Peyer's patch (tissue), 4 donors: Measurements from ENCODE around the gene CLCN7. TPM values are rescaled to one million over a fixed set of nuclear protein-coding genes. Genes with fewer than 3 reads are reported as not detected.

Experiments
- DNase-seq, 3 donors: peaks; one replicate each; pipeline ENCODE4 v3.0.0-alpha.2; 2017 to 2019
- H3K27ac ChIP-seq, 4 donors: fragments of 200-600 bp; sonication (generic); one replicate each; pipeline ENCODE4 v1.5.1; 2016 to 2019
- H3K27me3 ChIP-seq, 2 donors: fragments of 200-600 bp; sonication (generic); one replicate each; pipeline ENCODE4 v1.5.1; 2019
- H3K36me3 ChIP-seq, 3 donors: fragments of 200-600 bp; sonication (generic); one replicate each; pipeline ENCODE4 v1.5.1; 2016 to 2019
- H3K4me1 ChIP-seq, 4 donors: fragments of 200-600 bp; sonication (generic); one replicate each; pipeline ENCODE4 v1.5.1; 2016 to 2019
- H3K4me3 ChIP-seq, 4 donors: fragments of 200-600 bp; sonication (generic); 1 replicate in 3 of 4; 2 replicates in 1 of 4; pipeline ENCODE4 v1.5.1; 2016 to 2019; ENCODE audit warnings: mild to moderate bottlenecking in 1 of 4
- H3K9me3 ChIP-seq, 4 donors: fragments of 200-600 bp; sonication (generic); one replicate each; pipeline ENCODE4 v1.5.1; 2016 to 2019; ENCODE audit warnings: mild to moderate bottlenecking in 1 of 4
- CTCF ChIP-seq, 6 experiments: fragments of 450-650 bp in 4 of 6; fragments of 200-600 bp in 2 of 6; sonication (generic) in 1 of 6; IDR thresholded peaks; one replicate each; pipeline ENCODE4 v1.5.1; 2017 to 2019; ENCODE audit warnings: antibody characterized with exemption in 6 of 6, mild to moderate bottlenecking in 3 of 6, moderate library complexity in 1 of 6
- POLR2A ChIP-seq, 2 donors: fragments of 450-650 bp; IDR thresholded peaks; one replicate each; pipeline ENCODE4 v1.5.1; 2017; ENCODE audit warnings: antibody characterized with exemption in 2 of 2, mild to moderate bottlenecking in 2 of 2, moderate library complexity in 2 of 2
- total RNA-seq, 4 donors: library from RNA; depleted of rRNA; stranded (reverse); fragments of >200 nt; gene quantifications; one replicate each; pipeline ENCODE4 v1.1.0, GENCODE V29; 2016

Gene CLCN7
- total RNA-seq, 4 donors from 2014 or later: 95.1 to 194 (median 105) TPM

GRCh38 chr16:1495889-1496262 lies 21.0 kb upstream of the CLCN7 start:
- Histone ChIP-seq H3K9me3 (no peaks in the 10 kb centered on the region), H3K27ac (no peak overlapping the region), H3K27me3 (no peaks in the 10 kb centered on the region), H3K4me1 (peaks cover 5 to 24% (median 11%) of the 10 kb centered on the region in 4 donors), H3K36me3 (peaks cover 0 to 55% (median 0%) of the 10 kb centered on the region in 3 donors), H3K4me3 (no peak overlapping the region)
- TF ChIP-seq CTCF (IDR thresholded peaks at IDR 0.05) (no peak), POLR2A (IDR thresholded peaks at IDR 0.05) (no peak)
- DNase-seq: no peak

GRCh38 chr16:1495211-1495888 lies 20.5 kb upstream of the CLCN7 start:
- peaks cover 5 to 24% (median 11%) of the 10 kb centered on the region in 4 donors for H3K4me1 ChIP-seq
- H3K9me3 ChIP-seq: no peaks in the 10 kb centered on the region
- H3K36me3 ChIP-seq: peaks cover 0 to 49% (median 0%) of the 10 kb centered on the region in 3 donors
- no peak overlapping the region for H3K4me3 ChIP-seq
- peak in 1 of 3 donors; percentile 44 for DNase-seq
- H3K27ac ChIP-seq: no peak overlapping the region
- no peaks in the 10 kb centered on the region for H3K27me3 ChIP-seq
- no peak for TF ChIP-seq CTCF (IDR thresholded peaks at IDR 0.05)
- TF ChIP-seq POLR2A (IDR thresholded peaks at IDR 0.05): no peak

GRCh38 chr16:1494711-1495110 lies 19.9 kb upstream of the CLCN7 start:
- Histone ChIP-seq H3K27me3 (no peaks in the 10 kb centered on the region), H3K4me1 (peaks cover 5 to 24% (median 11%) of the 10 kb centered on the region in 4 donors), H3K27ac (no peak overlapping the region), H3K9me3 (no peaks in the 10 kb centered on the region), H3K36me3 (peaks cover 0 to 43% (median 0%) of the 10 kb centered on the region in 3 donors), H3K4me3 (peak overlapping the region in 1 of 4 donors; percentile 89)
- DNase-seq: no peak
- TF ChIP-seq CTCF (IDR thresholded peaks at IDR 0.05) (no peak), POLR2A (IDR thresholded peaks at IDR 0.05) (no peak)

GRCh38 chr16:1494129-1494640 lies 19.4 kb upstream of the CLCN7 start:
- peak in 1 of 3 donors; percentile 50 for DNase-seq
- peak overlapping the region; percentile 81 to 89 (median 86) for H3K4me3 ChIP-seq
- H3K27ac ChIP-seq: peak overlapping the region in 2 of 4 donors; percentile 89

GRCh38 chr16:1493746-1494094 lies 18.9 kb upstream of the CLCN7 start:
- Histone ChIP-seq H3K4me3 (peak overlapping the region; percentile 81 to 89 (median 86)), H3K9me3 (no peaks in the 10 kb centered on the region), H3K27me3 (no peaks in the 10 kb centered on the region), H3K4me1 (peaks cover 5 to 24% (median 11%) of the 10 kb centered on the region in 4 donors), H3K27ac (peak overlapping the region; percentile 80 to 95 (median 89)), H3K36me3 (peaks cover 0 to 33% (median 0%) of the 10 kb centered on the region in 3 donors)
- DNase-seq: no peak
- no peak for TF ChIP-seq CTCF (IDR thresholded peaks at IDR 0.05)
- no peak for TF ChIP-seq POLR2A (IDR thresholded peaks at IDR 0.05)

More at GRCh38 chr16:1494129-1494640, 19.4 kb upstream of the CLCN7 start:
- TF ChIP-seq CTCF (IDR thresholded peaks at IDR 0.05): peak in 3 of 6 experiments; percentile 26 to 41 (median 40)
- TF ChIP-seq POLR2A (IDR thresholded peaks at IDR 0.05): no peak
- H3K4me1 ChIP-seq: peaks cover 5 to 24% (median 11%) of the 10 kb centered on the region in 4 donors
- H3K36me3 ChIP-seq: peaks cover 0 to 38% (median 0%) of the 10 kb centered on the region in 3 donors
- no peaks in the 10 kb centered on the region for H3K9me3 ChIP-seq
- no peaks in the 10 kb centered on the region for H3K27me3 ChIP-seq
